GDM1 (cell line): ENCODE results near the gene FBN1.

Source experiments
- DNase-seq: peaks from one replicate; lab custom pipeline; 2025; lab: John Stamatoyannopoulos, UW

FBN1 gene

GRCh38 chr15:48514103-48514816 is 131.2 kb downstream of the FBN1 start:
- no peak for DNase-seq

GRCh38 chr15:48510976-48511375 is 134.5 kb downstream of the FBN1 start:
- DNase-seq: no peak

GRCh38 chr15:48507416-48508065 is 138.0 kb downstream of the FBN1 start:
- DNase-seq: peak; percentile 6

GRCh38 chr15:48505067-48505466 is 140.4 kb downstream of the FBN1 start:
- DNase-seq: no peak

- no peak for DNase-seq
Observed at GRCh38 chr15:48501208-48501607, 144.3 kb downstream of the FBN1 start.

- no peak for DNase-seq
Observed at GRCh38 chr15:48500595-48500994, 144.9 kb downstream of the FBN1 start.

GRCh38 chr15:48499978-48500377 is 145.5 kb downstream of the FBN1 start:
- DNase-seq: no peak

- no peak for DNase-seq
Observed at GRCh38 chr15:48498828-48499227, 146.7 kb downstream of the FBN1 start.

GRCh38 chr15:48494631-48495030 is 150.9 kb downstream of the FBN1 start:
- DNase-seq: no peak

- no peak for DNase-seq
Observed at GRCh38 chr15:48493763-48494225, 151.7 kb downstream of the FBN1 start.

- no peak for DNase-seq
Observed at GRCh38 chr15:48493084-48493762, 152.3 kb downstream of the FBN1 start.

- no peak for DNase-seq
Observed at GRCh38 chr15:48486228-48486627, 159.3 kb downstream of the FBN1 start.

- DNase-seq: no peak
Observed at GRCh38 chr15:48481802-48482201, 163.7 kb downstream of the FBN1 start.

- DNase-seq: no peak
Observed at GRCh38 chr15:48479751-48480150, 165.8 kb downstream of the FBN1 start.

- DNase-seq: no peak
Observed at GRCh38 chr15:48478581-48478980, 166.9 kb downstream of the FBN1 start.

- DNase-seq: no peak
Observed at GRCh38 chr15:48477795-48478360, 167.6 kb downstream of the FBN1 start.

GRCh38 chr15:48475600-48476395 is 169.7 kb downstream of the FBN1 start:
- no peak for DNase-seq

- no peak for DNase-seq
Observed at GRCh38 chr15:48473667-48474066, 171.8 kb downstream of the FBN1 start.

GRCh38 chr15:48472756-48473155 is 172.8 kb downstream of the FBN1 start:
- DNase-seq: no peak

- no peak for DNase-seq
Observed at GRCh38 chr15:48471073-48471472, 174.4 kb downstream of the FBN1 start.

- no peak for DNase-seq
Observed at GRCh38 chr15:48470096-48470495, 175.4 kb downstream of the FBN1 start.

GRCh38 chr15:48469681-48470080 is 175.8 kb downstream of the FBN1 start:
- no peak for DNase-seq
